Nephron (organoid): Measurements from ENCODE around the gene CASP9.

Experiments
- H3K27ac Mint-ChIP-seq, 3 experiments: 2 replicates each; pipeline ENCODE4 v1.8.0; 2020; ENCODE audit warnings: mixed read lengths in 3 of 3, mild to moderate bottlenecking in 2 of 3, moderate library complexity in 1 of 3
- H3K27me3 Mint-ChIP-seq: 2 replicates; pipeline ENCODE4 v1.8.0; 2021; ENCODE audit warnings: low read depth, mild to moderate bottlenecking, moderate library complexity, mixed read lengths
- H3K36me3 Mint-ChIP-seq: 2 replicates; pipeline ENCODE4 v1.8.0; 2020; ENCODE audit warnings: low read depth, mixed read lengths
- H3K4me1 Mint-ChIP-seq: 2 replicates; pipeline ENCODE4 v1.8.0; 2020; ENCODE audit warnings: mixed read lengths
- H3K4me3 Mint-ChIP-seq, 3 experiments: 2 replicates each; pipeline ENCODE4 v1.8.0; 2020; ENCODE audit warnings: mild to moderate bottlenecking in 3 of 3, mixed read lengths in 3 of 3, moderate library complexity in 2 of 3
- H3K9me3 Mint-ChIP-seq: 2 replicates; pipeline ENCODE4 v1.8.0; 2020; ENCODE audit warnings: mixed read lengths
- TF ChIP-seq, protein P1 (sequence below), 3 experiments: fragments of 200-600 bp; sonication (generic); IDR thresholded peaks; one replicate each; pipeline ENCODE4 v1.5.0; 2021; ENCODE audit warnings: antibody characterized with exemption in 3 of 3; ENCODE audit not compliant: unreplicated experiment in 3 of 3

The CASP9 gene

DNA sequence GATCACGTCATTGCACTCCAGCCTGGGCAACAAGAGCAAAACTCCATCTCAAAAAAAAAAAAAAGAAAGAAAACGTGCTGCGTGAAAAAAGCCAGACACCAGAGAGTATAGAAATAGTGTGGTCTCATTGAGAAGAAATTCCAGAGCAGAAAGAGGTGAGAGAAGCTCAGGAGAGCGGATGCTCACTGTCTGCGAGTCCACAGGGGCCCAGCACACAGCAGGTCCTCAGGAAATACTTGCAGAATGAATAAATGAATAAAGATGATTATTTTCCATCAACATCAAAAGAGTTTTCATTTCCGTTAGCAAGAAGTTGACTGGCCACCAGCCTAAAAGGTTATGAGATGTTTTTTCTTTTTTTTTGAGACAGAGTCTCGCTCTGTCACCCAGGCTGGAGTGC lies 14.4 kb downstream of the CASP9 start:
- TF ChIP-seq, protein P1, sequence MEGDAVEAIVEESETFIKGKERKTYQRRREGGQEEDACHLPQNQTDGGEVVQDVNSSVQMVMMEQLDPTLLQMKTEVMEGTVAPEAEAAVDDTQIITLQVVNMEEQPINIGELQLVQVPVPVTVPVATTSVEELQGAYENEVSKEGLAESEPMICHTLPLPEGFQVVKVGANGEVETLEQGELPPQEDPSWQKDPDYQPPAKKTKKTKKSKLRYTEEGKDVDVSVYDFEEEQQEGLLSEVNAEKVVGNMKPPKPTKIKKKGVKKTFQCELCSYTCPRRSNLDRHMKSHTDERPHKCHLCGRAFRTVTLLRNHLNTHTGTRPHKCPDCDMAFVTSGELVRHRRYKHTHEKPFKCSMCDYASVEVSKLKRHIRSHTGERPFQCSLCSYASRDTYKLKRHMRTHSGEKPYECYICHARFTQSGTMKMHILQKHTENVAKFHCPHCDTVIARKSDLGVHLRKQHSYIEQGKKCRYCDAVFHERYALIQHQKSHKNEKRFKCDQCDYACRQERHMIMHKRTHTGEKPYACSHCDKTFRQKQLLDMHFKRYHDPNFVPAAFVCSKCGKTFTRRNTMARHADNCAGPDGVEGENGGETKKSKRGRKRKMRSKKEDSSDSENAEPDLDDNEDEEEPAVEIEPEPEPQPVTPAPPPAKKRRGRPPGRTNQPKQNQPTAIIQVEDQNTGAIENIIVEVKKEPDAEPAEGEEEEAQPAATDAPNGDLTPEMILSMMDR (IDR thresholded peaks at IDR 0.05; ENCODE audit: unreplicated experiment in 3 of 3): no peak
- H3K27me3 Mint-ChIP-seq: no peaks in the 10 kb centered on the region
- no peak overlapping the region for H3K4me3 Mint-ChIP-seq
- H3K36me3 Mint-ChIP-seq: peaks cover 25% of the 10 kb centered on the region
- no peaks in the 10 kb centered on the region for H3K4me1 Mint-ChIP-seq
- H3K9me3 Mint-ChIP-seq: no peaks in the 10 kb centered on the region
- no peak overlapping the region for H3K27ac Mint-ChIP-seq

DNA sequence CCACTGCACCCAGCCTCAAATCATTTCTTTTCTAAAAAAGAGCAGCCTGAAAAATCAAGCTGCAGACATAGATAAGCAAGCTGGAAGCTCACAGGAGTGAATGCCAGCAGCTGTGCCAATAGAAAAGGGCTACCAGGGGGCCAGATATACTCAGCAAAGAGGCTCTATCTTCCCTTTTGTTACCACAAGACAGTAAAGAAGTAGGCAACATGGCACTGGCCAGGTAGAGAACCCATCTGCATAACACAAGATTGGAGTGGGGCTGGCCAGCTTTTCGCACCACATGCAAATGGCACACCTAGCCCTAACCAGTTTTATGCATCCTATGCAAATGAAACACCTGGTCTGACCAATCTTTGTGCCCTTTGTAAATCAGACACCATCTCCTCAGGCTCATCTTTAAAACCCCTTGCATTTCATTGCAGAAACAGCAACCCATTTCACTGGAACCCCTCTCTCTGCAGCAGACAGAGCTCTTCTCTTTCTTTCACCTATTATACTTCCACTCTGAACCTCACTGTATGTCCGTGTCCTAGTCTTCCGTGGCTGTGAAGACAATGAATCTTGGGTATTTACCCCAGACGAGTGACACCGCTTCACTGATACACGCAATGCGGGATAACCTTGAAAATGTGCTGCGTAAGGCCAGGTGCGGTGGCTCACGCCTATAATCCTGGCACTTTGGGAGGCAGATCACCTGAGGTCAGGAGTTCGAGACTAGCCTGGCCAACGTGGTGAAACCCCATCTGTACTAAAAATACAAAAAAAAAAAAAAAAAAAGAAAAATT lies 15.1 kb downstream of the CASP9 start:
- Mint-ChIP-seq H3K9me3 (no peaks in the 10 kb centered on the region), H3K27me3 (no peaks in the 10 kb centered on the region), H3K36me3 (peaks cover 25% of the 10 kb centered on the region), H3K27ac (no peak overlapping the region), H3K4me1 (no peaks in the 10 kb centered on the region), H3K4me3 (no peak overlapping the region)
- TF ChIP-seq, protein P1 (IDR thresholded peaks at IDR 0.05; ENCODE audit: unreplicated experiment in 3 of 3): no peak

DNA sequence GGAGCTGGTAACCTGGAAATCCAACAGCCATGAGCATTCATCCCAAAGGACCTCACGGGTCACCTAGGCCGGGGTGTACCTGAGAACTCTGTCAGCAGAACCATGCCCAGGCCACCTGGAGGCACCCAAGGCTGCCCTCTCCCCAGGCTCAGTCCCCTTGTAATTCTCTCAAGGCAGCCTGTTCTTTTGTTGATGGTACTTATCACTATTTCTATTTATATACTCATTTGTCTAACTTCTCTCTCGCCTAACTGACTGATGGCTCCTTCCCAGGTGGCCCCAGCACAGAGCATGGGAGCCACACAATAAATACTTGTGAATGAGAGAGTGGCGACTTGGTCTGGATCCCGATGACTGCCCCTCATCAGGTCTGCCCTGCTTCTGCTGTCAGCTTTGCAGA lies 16.7 kb downstream of the CASP9 start:
- peaks cover 20% of the 10 kb centered on the region for H3K36me3 Mint-ChIP-seq
- H3K9me3 Mint-ChIP-seq: no peaks in the 10 kb centered on the region
- H3K4me3 Mint-ChIP-seq: no peak overlapping the region
- no peaks in the 10 kb centered on the region for H3K4me1 Mint-ChIP-seq
- H3K27me3 Mint-ChIP-seq: no peaks in the 10 kb centered on the region
- no peak overlapping the region for H3K27ac Mint-ChIP-seq
- TF ChIP-seq, protein P1 (IDR thresholded peaks at IDR 0.05; ENCODE audit: unreplicated experiment in 3 of 3): no peak

DNA sequence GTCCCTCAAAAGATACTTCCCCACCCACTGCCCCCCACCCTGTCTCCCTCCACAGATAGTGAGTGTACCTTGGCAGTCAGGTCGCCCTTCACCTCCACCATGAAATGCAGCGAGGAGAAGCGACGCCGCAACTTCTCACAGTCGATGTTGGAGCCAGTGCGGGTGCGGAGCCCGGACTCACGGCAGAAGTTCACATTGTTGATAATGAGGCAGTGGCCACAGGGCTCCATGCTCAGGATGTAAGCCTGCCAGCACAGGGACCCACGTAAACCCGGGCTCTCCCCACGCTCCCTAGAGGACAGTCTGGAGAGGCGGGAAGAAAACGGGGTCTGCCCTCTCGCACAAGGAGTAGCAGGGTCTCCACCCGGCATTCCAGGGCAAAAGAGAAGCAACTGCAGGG lies 17.2 kb downstream of the CASP9 start:
- Mint-ChIP-seq H3K4me3 (no peak overlapping the region), H3K9me3 (no peaks in the 10 kb centered on the region), H3K27ac (no peak overlapping the region), H3K27me3 (no peaks in the 10 kb centered on the region), H3K4me1 (no peaks in the 10 kb centered on the region), H3K36me3 (peaks cover 15% of the 10 kb centered on the region)
- TF ChIP-seq, protein P1 (IDR thresholded peaks at IDR 0.05; ENCODE audit: unreplicated experiment in 3 of 3): no peak

DNA sequence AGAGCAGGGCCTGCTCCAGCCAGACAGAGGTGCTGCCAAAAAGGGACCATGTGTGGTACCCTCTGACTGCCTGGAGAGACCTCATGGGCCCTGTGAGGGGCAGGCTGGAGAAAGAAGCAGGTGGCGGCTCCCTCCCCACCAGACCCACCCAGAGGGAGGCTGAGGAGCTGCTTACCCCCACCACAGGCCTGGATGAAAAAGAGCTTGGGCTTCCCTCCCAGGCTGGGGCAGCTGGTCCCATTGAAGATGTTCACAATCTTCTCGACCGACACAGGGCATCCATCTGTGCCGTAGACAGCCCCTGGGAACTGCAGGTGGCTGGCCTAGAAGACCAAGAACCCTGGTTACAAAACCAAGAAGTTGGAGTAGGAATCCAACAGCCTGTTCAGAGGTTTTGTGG lies 19.6 kb downstream of the CASP9 start:
- H3K9me3 Mint-ChIP-seq: no peaks in the 10 kb centered on the region

More for the DNA sequence above, 19.6 kb downstream of the CASP9 start:
- H3K36me3 Mint-ChIP-seq: peaks cover 19% of the 10 kb centered on the region
- H3K27ac Mint-ChIP-seq: no peak overlapping the region
- TF ChIP-seq, protein P1 (IDR thresholded peaks at IDR 0.05; ENCODE audit: unreplicated experiment in 3 of 3): no peak
- no peaks in the 10 kb centered on the region for H3K27me3 Mint-ChIP-seq
- peaks cover 7% of the 10 kb centered on the region for H3K4me1 Mint-ChIP-seq
- H3K4me3 Mint-ChIP-seq: no peak overlapping the region
